IMR-90 (cell line): Measurements from ENCODE around the gene PRR22. TPM values are rescaled to one million over a fixed set of nuclear protein-coding genes. Genes with fewer than 3 reads are reported as not detected.

ENCODE experiments used
- ATAC-seq: fragments of 200-7000 bp; cut with Tn5 transposase; 2 replicates; pipeline ENCODE4 v1.9.1; 2020; ENCODE audit warnings: low read depth, mild to moderate bottlenecking, moderate library complexity
- BruUV-seq: library from RNA; stranded (reverse); fragments of 400-500 nt; replicated peaks from 2 replicates; lab custom pipeline; 2021; lab: Mats Ljungman, UMichigan
- CTCF ChIA-PET: fragments of 300-600 bp; formaldehyde crosslinking; extraction: SDS; loops from one replicate; lab custom pipeline; 2021; ENCODE audit warnings: antibody characterized with exemption; lab: Yijun Ruan, JAX
- POLR2A ChIA-PET: fragments of 300-600 bp; sonication (Branson Sonifier 250); formaldehyde crosslinking; loops from one replicate; lab custom pipeline; 2022; ENCODE audit warnings: antibody characterized with exemption; ENCODE audit not compliant: unreplicated experiment; lab: Charles Lee
- DNase-seq: peaks from one replicate; pipeline ENCODE4 v3.0.0; 2013
- H2AFZ ChIP-seq: replicated peaks from 2 replicates; pipeline ENCODE3; 2013; ENCODE audit warnings: low read length, mild to moderate bottlenecking; ENCODE audit not compliant: poor library complexity
- H2AK5ac ChIP-seq: 2 replicates; pipeline ENCODE4 v1.6.1; 2013; ENCODE audit warnings: low read depth, low read length, inconsistent platforms
- H2AK9ac ChIP-seq: replicated peaks from 2 replicates; pipeline ENCODE3; 2013; ENCODE audit warnings: mild to moderate bottlenecking, low read depth, low read length, moderate library complexity; ENCODE audit not compliant: poor library complexity
- H2BK120ac ChIP-seq: 2 replicates; pipeline ENCODE4 v1.6.1; 2013; ENCODE audit warnings: low read depth, low read length, inconsistent platforms
- H2BK15ac ChIP-seq: 3 replicates; pipeline ENCODE4 v1.6.1; 2013; ENCODE audit warnings: low read depth, low read length, inconsistent platforms
- H2BK20ac ChIP-seq: 2 replicates; pipeline ENCODE4 v1.6.1; 2013; ENCODE audit warnings: low read depth, mild to moderate bottlenecking, inconsistent platforms, low read length, moderate library complexity
- H2BK5ac ChIP-seq: 2 replicates; pipeline ENCODE4 v1.6.1; 2013; ENCODE audit warnings: mild to moderate bottlenecking, low read depth, low read length, inconsistent platforms; ENCODE audit not compliant: poor library complexity, severe bottlenecking
- H3K14ac ChIP-seq: replicated peaks from 2 replicates; pipeline ENCODE4 v1.6.1; 2013; ENCODE audit warnings: low read depth, low read length, inconsistent platforms
- H3K18ac ChIP-seq: 2 replicates; pipeline ENCODE4 v1.6.1; 2013; ENCODE audit warnings: low read depth, low read length, control low read depth
- H3K23ac ChIP-seq: 2 replicates; pipeline ENCODE4 v1.6.1; 2013; ENCODE audit warnings: low read depth, low read length, inconsistent platforms
- H3K27ac ChIP-seq: 2 replicates; pipeline ENCODE4 v1.5.1; 2013; ENCODE audit warnings: mild to moderate bottlenecking, control low read depth, low read length; ENCODE audit not compliant: insufficient read depth
- H3K27me3 ChIP-seq: 2 replicates; pipeline ENCODE4 v1.6.1; 2013; ENCODE audit warnings: low read length; ENCODE audit not compliant: control insufficient read depth, insufficient read depth
- H3K36me3 ChIP-seq: 2 replicates; pipeline ENCODE4 v1.6.1; 2013; ENCODE audit warnings: low read length, mixed read lengths; ENCODE audit not compliant: control insufficient read depth, insufficient read depth
- H3K4ac ChIP-seq: 2 replicates; pipeline ENCODE4 v1.6.1; 2013; ENCODE audit warnings: low read depth, low read length, inconsistent platforms
- H3K4me1 ChIP-seq: 2 replicates; pipeline ENCODE4 v1.6.1; 2013; ENCODE audit warnings: low read length, mixed read lengths; ENCODE audit not compliant: control insufficient read depth, insufficient read depth
- H3K4me2 ChIP-seq: 2 replicates; pipeline ENCODE4 v1.6.1; 2013; ENCODE audit warnings: low read depth, mild to moderate bottlenecking, control low read depth, low read length, moderate library complexity
- H3K4me3 ChIP-seq: 2 replicates; pipeline ENCODE4 v1.5.1; 2013; ENCODE audit warnings: low read depth, mild to moderate bottlenecking, control low read depth, low read length, moderate library complexity; ENCODE audit not compliant: insufficient read depth
- H3K56ac ChIP-seq: 2 replicates; pipeline ENCODE4 v1.6.1; 2013; ENCODE audit warnings: low read length, inconsistent platforms; ENCODE audit not compliant: insufficient read depth; ENCODE audit errors: extremely low read depth
- H3K79me1 ChIP-seq, 2 experiments: 2 replicates each; pipeline ENCODE4 v1.6.1; 2013; ENCODE audit warnings: low read length in 2 of 2, inconsistent platforms in 1 of 2, low read depth in 1 of 2
- H3K9ac ChIP-seq: 2 replicates; pipeline ENCODE4 v1.6.1; 2013; ENCODE audit warnings: low read depth, low read length, control low read depth
- H3K9me1 ChIP-seq: 2 replicates; pipeline ENCODE4 v1.6.1; 2013; ENCODE audit warnings: low read length, inconsistent platforms; ENCODE audit not compliant: insufficient read depth
- H3K9me3 ChIP-seq: 2 replicates; pipeline ENCODE4 v1.6.1; 2013; ENCODE audit warnings: low read length; ENCODE audit not compliant: control insufficient read depth, insufficient read depth
- H4K20me1 ChIP-seq: 2 replicates; pipeline ENCODE4 v1.6.1; 2013; ENCODE audit warnings: low read length, inconsistent platforms; ENCODE audit not compliant: insufficient read depth
- H4K5ac ChIP-seq: 2 replicates; pipeline ENCODE4 v1.6.1; 2013; ENCODE audit warnings: mild to moderate bottlenecking, low read depth, low read length, control low read depth
- H4K8ac ChIP-seq, 2 experiments: 2 replicates each; pipeline ENCODE4 v1.6.1; 2013; ENCODE audit warnings: low read depth in 2 of 2, low read length in 2 of 2, control low read depth in 1 of 2, inconsistent platforms in 1 of 2
- H4K91ac ChIP-seq: 2 replicates; pipeline ENCODE4 v1.6.1; 2013; ENCODE audit warnings: low read depth, low read length, inconsistent platforms; ENCODE audit not compliant: insufficient read depth
- CEBPB ChIP-seq: IDR thresholded peaks from 2 replicates; pipeline ENCODE4 v1.6.1; 2012; ENCODE audit warnings: low read depth, low read length, improper control_type of control experiment
- FOS ChIP-seq: fragments of 150-350 bp; IDR thresholded peaks from 2 replicates; pipeline ENCODE4 v1.6.1; 2016; ENCODE audit warnings: low read depth, low read length
- MAZ ChIP-seq: IDR thresholded peaks from 2 replicates; pipeline ENCODE4 v1.6.1; 2012; ENCODE audit warnings: low read depth, mild to moderate bottlenecking, low read length, improper control_type of control experiment, moderate library complexity, borderline replicate concordance
- NFE2L2 ChIP-seq: fragments of 150-350 bp; IDR thresholded peaks from 2 replicates; pipeline ENCODE4 v1.6.1; 2016; ENCODE audit warnings: low read depth, mild to moderate bottlenecking, low read length
- RCOR1 ChIP-seq: IDR thresholded peaks from 2 replicates; pipeline ENCODE4 v1.6.1; 2012; ENCODE audit warnings: mild to moderate bottlenecking, low read length, improper control_type of control experiment; ENCODE audit not compliant: insufficient replicate concordance
- WGBS, 2 experiments: methylation state at CpG; one replicate each; pipeline versions ENCODE4 v1.1.5 to v1.1.7; 2013; ENCODE audit warnings: missing lambda C conversion rate in 2 of 2; ENCODE audit not compliant: insufficient read length in 1 of 2; ENCODE audit errors: extremely low coverage in 2 of 2; 5-methylcytosine and 5-hydroxymethylcytosine counted together
- dilution Hi-C: fragments of 300-500 bp; cut with HindIII; formaldehyde crosslinking; loops from one replicate; pipeline ENCODE4 v1.14.3; 2018; ENCODE audit warnings: low sequenced_read_pairs; ENCODE audit not compliant: unreplicated experiment
- in situ Hi-C: fragments of 300-500 bp; cut with MboI; formaldehyde crosslinking; loops from 3 replicates; pipeline ENCODE4 v1.14.3; 2019; ENCODE audit warnings: low sequenced_read_pairs, inconsistent platforms, mixed read lengths
- intact Hi-C: fragments of 100-400 bp; cut with micrococcal nuclease; formaldehyde crosslinking; loops from 2 replicates; pipeline ENCODE4 v1.10.0; 2022
- polyA plus RNA-seq, 3 experiments: library from polyadenylated mRNA; depleted of rRNA; stranded (reverse); fragments of >200 nt; gene quantifications; 2 replicates each; pipeline ENCODE4 v1.2.3, GENCODE V29; 2012; ENCODE audit warnings: low replicate concordance in 1 of 3
- total RNA-seq: library from RNA; depleted of rRNA; stranded (reverse); fragments of >200 nt; gene quantifications from 2 replicates; pipeline ENCODE4 v1.2.3, GENCODE V29; 2012
- TF ChIP-seq, protein P1 (sequence below): conservative IDR thresholded peaks from 2 replicates; pipeline ENCODE4 v1.5.1; 2012; ENCODE audit warnings: mild to moderate bottlenecking, low read depth, low read length, improper control_type of control experiment

Gene PRR22
- total and polyA plus RNA-seq, 2 of the 4 experiments (the other 2 are of a cell fraction) = 0.92 TPM; not detected in 1

DNA sequence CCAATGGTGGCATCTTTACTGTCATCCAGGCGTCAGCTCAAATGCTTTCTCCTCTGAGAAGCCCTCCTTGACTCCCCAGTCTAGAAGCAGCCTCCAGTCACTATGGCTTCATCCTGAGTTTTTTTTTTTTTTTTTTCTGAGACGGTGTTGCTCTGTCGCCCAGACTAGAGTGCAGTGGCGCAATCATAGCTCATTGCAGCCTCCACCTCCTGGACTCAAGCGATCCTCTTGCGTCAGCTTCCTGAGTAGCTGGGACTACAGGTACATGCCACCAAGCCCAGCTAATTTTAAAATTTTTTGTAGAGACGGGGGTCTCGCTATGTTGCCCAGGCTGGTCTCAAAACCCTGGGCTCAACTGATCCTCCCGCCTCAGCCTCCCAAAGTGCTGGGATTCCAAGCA lies 24.5 kb upstream of the PRR22 start:
- no peak overlapping the region for H3K4ac ChIP-seq
- H2BK5ac ChIP-seq = no peak overlapping the region
- no peak overlapping the region for H4K5ac ChIP-seq
- H2AK9ac ChIP-seq = no peak overlapping the region
- H3K27ac ChIP-seq = no peak overlapping the region
- POLR2A ChIA-PET = no interaction called here
- dilution Hi-C loops = no loop called here
- H3K36me3 ChIP-seq = no peaks in the 10 kb centered on the region
- intact Hi-C loops = loop anchor here (10.0 kb wide), 1 partner anchor 156 kb away; no protein-coding TSS in a partner anchor
- no peak overlapping the region for H3K56ac ChIP-seq
- no peak overlapping the region for H4K91ac ChIP-seq
- H3K4me3 ChIP-seq = no peak overlapping the region
- DNase-seq (no peak), ATAC-seq (no peak)
- H2BK120ac ChIP-seq = no peak overlapping the region
- H2AFZ ChIP-seq = no peak overlapping the region
- H4K20me1 ChIP-seq = no peaks in the 10 kb centered on the region
- H3K9me3 ChIP-seq = no peaks in the 10 kb centered on the region
- no peak overlapping the region for H3K23ac ChIP-seq
- no peaks in the 10 kb centered on the region for H3K79me1 ChIP-seq
- H3K9me1 ChIP-seq = no peaks in the 10 kb centered on the region
- no peaks in the 10 kb centered on the region for H3K4me1 ChIP-seq
- H2AK5ac ChIP-seq = no peak overlapping the region
- H2BK20ac ChIP-seq = no peak overlapping the region
- in situ Hi-C loops = loop anchor here (10.0 kb wide), 1 partner anchor 216 kb away; no protein-coding TSS in a partner anchor
- BruUV-seq = no TSS peak
- H3K14ac ChIP-seq = no peak overlapping the region
- no peak for TF ChIP-seq MAZ
- peak; percentile 27; the same call in 1 of the 2 replicates for TF ChIP-seq CEBPB
- TF ChIP-seq NFE2L2 = no peak
- TF ChIP-seq, protein P1, sequence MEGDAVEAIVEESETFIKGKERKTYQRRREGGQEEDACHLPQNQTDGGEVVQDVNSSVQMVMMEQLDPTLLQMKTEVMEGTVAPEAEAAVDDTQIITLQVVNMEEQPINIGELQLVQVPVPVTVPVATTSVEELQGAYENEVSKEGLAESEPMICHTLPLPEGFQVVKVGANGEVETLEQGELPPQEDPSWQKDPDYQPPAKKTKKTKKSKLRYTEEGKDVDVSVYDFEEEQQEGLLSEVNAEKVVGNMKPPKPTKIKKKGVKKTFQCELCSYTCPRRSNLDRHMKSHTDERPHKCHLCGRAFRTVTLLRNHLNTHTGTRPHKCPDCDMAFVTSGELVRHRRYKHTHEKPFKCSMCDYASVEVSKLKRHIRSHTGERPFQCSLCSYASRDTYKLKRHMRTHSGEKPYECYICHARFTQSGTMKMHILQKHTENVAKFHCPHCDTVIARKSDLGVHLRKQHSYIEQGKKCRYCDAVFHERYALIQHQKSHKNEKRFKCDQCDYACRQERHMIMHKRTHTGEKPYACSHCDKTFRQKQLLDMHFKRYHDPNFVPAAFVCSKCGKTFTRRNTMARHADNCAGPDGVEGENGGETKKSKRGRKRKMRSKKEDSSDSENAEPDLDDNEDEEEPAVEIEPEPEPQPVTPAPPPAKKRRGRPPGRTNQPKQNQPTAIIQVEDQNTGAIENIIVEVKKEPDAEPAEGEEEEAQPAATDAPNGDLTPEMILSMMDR = no peak
- no peak for TF ChIP-seq RCOR1
- TF ChIP-seq FOS = no peak
- no peak overlapping the region for H3K9ac ChIP-seq
- H2BK15ac ChIP-seq = no peak overlapping the region
- H3K4me2 ChIP-seq = no peak overlapping the region
- WGBS, 2 experiments = 96% methylated on average over 3 of the region's 9 CpGs; no CpG with 5 or more reads in 1 of the 2 experiments
- no peak overlapping the region for H4K8ac ChIP-seq
- CTCF ChIA-PET = interaction anchor here (0.6 kb wide), 1 partner anchor 30 kb away, joined by 7 read pairs; no protein-coding TSS in a partner anchor
- H3K27me3 ChIP-seq = peaks cover 18% of the 10 kb centered on the region
- H3K18ac ChIP-seq = no peak overlapping the region
